ENCODE measurements around the gene EEF1A2.

GRCh38 chr20:63520934-63521601 lies 22.2 kb upstream of the EEF1A2 start:
- no peak for TF ChIP-seq EZH2 (IDR thresholded peaks at IDR 0.05; ENCODE audit: insufficient read depth, low read length)
- TF ChIP-seq CTCF (IDR thresholded peaks at IDR 0.05; ENCODE audit: insufficient read depth, low read depth, low read length), result no peak

Measured in astrocyte (in vitro differentiated cells and primary cell).